GM12878 (cell line): ENCODE measurements around the gene GTPBP1.

Experiments
- EGR1 ChIP-seq, 2 experiments: IDR thresholded peaks; 1 replicate in 1 of 2; 2 replicates in 1 of 2; pipeline ENCODE4 v1.6.1; 2011 to 2012; ENCODE audit warnings: low read depth in 2 of 2, low read length in 2 of 2, borderline replicate concordance in 1 of 2, mild to moderate bottlenecking in 1 of 2, moderate library complexity in 1 of 2
- ESRRA ChIP-seq: IDR thresholded peaks from 2 replicates; pipeline ENCODE4 v1.6.1; 2012; ENCODE audit warnings: mild to moderate bottlenecking, low read length, improper control_type of control experiment
- YBX1 ChIP-seq: fragments of 450-650 bp; IDR thresholded peaks from 2 replicates; pipeline ENCODE4 v1.6.1; 2016; ENCODE audit warnings: antibody characterized with exemption

GRCh38 chr22:38710866-38711265, 5.1 kb downstream of the GTPBP1 start:
- no peak for TF ChIP-seq YBX1
- no peak for TF ChIP-seq ESRRA
- no peak for TF ChIP-seq EGR1 (IDR thresholded peaks at IDR 0.05; ENCODE audit: borderline replicate concordance in 1 of 2, low read depth in 2 of 2, low read length in 2 of 2)
